C4-2B (cell line): ENCODE measurements around the gene ARRDC5.

Experiments
- ZFX ChIP-seq: fragments of 450-650 bp; IDR thresholded peaks from 2 replicates; pipeline ENCODE4 v1.6.1; 2017
- TF ChIP-seq, protein P1 (sequence below): fragments of 450-650 bp; conservative IDR thresholded peaks from 2 replicates; pipeline ENCODE4 v1.5.1; 2017; ENCODE audit warnings: mild to moderate bottlenecking

- TF ChIP-seq, protein P1, sequence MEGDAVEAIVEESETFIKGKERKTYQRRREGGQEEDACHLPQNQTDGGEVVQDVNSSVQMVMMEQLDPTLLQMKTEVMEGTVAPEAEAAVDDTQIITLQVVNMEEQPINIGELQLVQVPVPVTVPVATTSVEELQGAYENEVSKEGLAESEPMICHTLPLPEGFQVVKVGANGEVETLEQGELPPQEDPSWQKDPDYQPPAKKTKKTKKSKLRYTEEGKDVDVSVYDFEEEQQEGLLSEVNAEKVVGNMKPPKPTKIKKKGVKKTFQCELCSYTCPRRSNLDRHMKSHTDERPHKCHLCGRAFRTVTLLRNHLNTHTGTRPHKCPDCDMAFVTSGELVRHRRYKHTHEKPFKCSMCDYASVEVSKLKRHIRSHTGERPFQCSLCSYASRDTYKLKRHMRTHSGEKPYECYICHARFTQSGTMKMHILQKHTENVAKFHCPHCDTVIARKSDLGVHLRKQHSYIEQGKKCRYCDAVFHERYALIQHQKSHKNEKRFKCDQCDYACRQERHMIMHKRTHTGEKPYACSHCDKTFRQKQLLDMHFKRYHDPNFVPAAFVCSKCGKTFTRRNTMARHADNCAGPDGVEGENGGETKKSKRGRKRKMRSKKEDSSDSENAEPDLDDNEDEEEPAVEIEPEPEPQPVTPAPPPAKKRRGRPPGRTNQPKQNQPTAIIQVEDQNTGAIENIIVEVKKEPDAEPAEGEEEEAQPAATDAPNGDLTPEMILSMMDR: no peak
- no peak for TF ChIP-seq ZFX
Observed at GRCh38 chr19:4902796-4903195, at the start of gene ARRDC5.
